GM23248 (cell line): ENCODE measurements around the gene KANK3. TPM values are rescaled to one million over a fixed set of nuclear protein-coding genes. Genes with fewer than 3 reads are reported as not detected.

Source experiments
- DNase-seq: peaks from one replicate; pipeline ENCODE4 v3.0.0-alpha.2; 2015
- H2AFZ ChIP-seq: fragments of 200-600 bp; sonication (generic); 2 replicates; pipeline ENCODE4 v1.6.1; 2016; ENCODE audit warnings: antibody characterized with exemption
- H3F3A ChIP-seq: fragments of 200-600 bp; sonication (generic); 2 replicates; pipeline ENCODE4 v1.6.1; 2016; ENCODE audit warnings: mild to moderate bottlenecking, antibody characterized with exemption, mixed run types; ENCODE audit not compliant: insufficient read depth
- H3K27ac ChIP-seq: fragments of 200-600 bp; sonication (generic); 2 replicates; pipeline ENCODE4 v1.5.1; 2016; ENCODE audit warnings: mild to moderate bottlenecking
- H3K27me3 ChIP-seq: fragments of 200-600 bp; sonication (generic); replicated peaks from 2 replicates; pipeline ENCODE4 v1.6.1; 2016; ENCODE audit warnings: mild to moderate bottlenecking; ENCODE audit not compliant: insufficient read depth
- H3K36me3 ChIP-seq: fragments of 200-600 bp; sonication (generic); 2 replicates; pipeline ENCODE4 v1.6.1; 2016; ENCODE audit warnings: low read depth, mild to moderate bottlenecking
- H3K4me1 ChIP-seq: fragments of 200-600 bp; sonication (generic); 2 replicates; pipeline ENCODE4 v1.6.1; 2016; ENCODE audit warnings: mild to moderate bottlenecking; ENCODE audit not compliant: insufficient read depth
- H3K4me2 ChIP-seq: fragments of 200-600 bp; sonication (generic); one replicate; pipeline ENCODE4 v1.6.1; 2016; ENCODE audit warnings: mild to moderate bottlenecking; ENCODE audit not compliant: unreplicated experiment
- H3K4me3 ChIP-seq: fragments of 200-600 bp; sonication (generic); 2 replicates; pipeline ENCODE4 v1.5.1; 2016; ENCODE audit warnings: mild to moderate bottlenecking
- H3K79me2 ChIP-seq: fragments of 200-600 bp; sonication (generic); 2 replicates; pipeline ENCODE4 v1.6.1; 2016; ENCODE audit warnings: mild to moderate bottlenecking; ENCODE audit not compliant: insufficient read depth
- H3K9ac ChIP-seq: fragments of 200-600 bp; sonication (generic); 2 replicates; pipeline ENCODE4 v1.6.1; 2016; ENCODE audit warnings: mild to moderate bottlenecking
- H3K9me2 ChIP-seq: fragments of 200-600 bp; sonication (generic); 2 replicates; pipeline ENCODE4 v1.6.1; 2016; ENCODE audit warnings: mixed run types, mild to moderate bottlenecking, moderate library complexity; ENCODE audit not compliant: insufficient read depth
- H3K9me3 ChIP-seq: fragments of 200-600 bp; sonication (generic); one replicate; pipeline ENCODE4 v1.6.1; 2017; ENCODE audit warnings: low read depth
- H4K20me1 ChIP-seq: fragments of 200-600 bp; sonication (generic); 2 replicates; pipeline ENCODE4 v1.6.0; 2016; ENCODE audit not compliant: insufficient read depth
- EZH2 ChIP-seq: fragments of 200-600 bp; sonication (generic); IDR thresholded peaks from 2 replicates; pipeline ENCODE4 v1.6.1; 2018; ENCODE audit warnings: antibody characterized with exemption, mild to moderate bottlenecking; ENCODE audit not compliant: insufficient read depth, poor library complexity, severe bottlenecking
- EZH2phosphoT487 ChIP-seq: fragments of 200-600 bp; sonication (generic); IDR thresholded peaks from 2 replicates; pipeline ENCODE4 v1.6.1; 2018; ENCODE audit warnings: antibody characterized with exemption, moderate library complexity, mild to moderate bottlenecking, low read depth; ENCODE audit not compliant: insufficient read depth
- WGBS, 2 experiments: methylation state at CpG; one replicate each; pipeline ENCODE4 v1.1.6; 2015 to 2017; ENCODE audit warnings: low lambda C conversion rate in 2 of 2, low coverage in 1 of 2; ENCODE audit errors: missing lambda C conversion rate in 2 of 2; 5-methylcytosine and 5-hydroxymethylcytosine counted together
- in situ Hi-C: fragments of 300-500 bp; cut with MboI; formaldehyde crosslinking; loops from 2 replicates; pipeline ENCODE4 v1.15.0; 2020
- polyA plus RNA-seq: library from polyadenylated mRNA; unstranded; fragments of >200 nt; fragmentation: Nextera tagmentation; extraction: Ambion mirVana; gene quantifications from 2 replicates; pipeline ENCODE4 v1.2.1, GENCODE V29; 2016
- total RNA-seq: library from RNA; depleted of rRNA; stranded (reverse); fragments of >200 nt; shearing (Covaris generic); gene quantifications from 2 replicates; pipeline ENCODE4 v1.2.3, GENCODE V29; 2014

Gene KANK3
- total and polyA plus RNA-seq, 2 experiments from 2014 or later: 0.11 TPM; not detected in 1

GRCh38 chr19:8367327-8368001, 24.4 kb upstream of the KANK3 start:
- H4K20me1 ChIP-seq: no peaks in the 10 kb centered on the region
- 20 to 22% methylated on average over 22 to 23 of the region's 23 CpGs for WGBS, 2 experiments
- H3K9ac ChIP-seq: no peak overlapping the region
- peaks cover 35% of the 10 kb centered on the region for H3F3A ChIP-seq
- in situ Hi-C loops: no loop called here
- no peaks in the 10 kb centered on the region for H3K9me3 ChIP-seq
- H3K9me2 ChIP-seq: no peaks in the 10 kb centered on the region
- TF ChIP-seq EZH2phosphoT487 (no peak), EZH2 (no peak)
- H3K4me2 ChIP-seq: peak overlapping the region; percentile 66
- H3K27ac ChIP-seq: no peak overlapping the region; the same call in 1 of the 2 replicates
- H2AFZ ChIP-seq: no peak overlapping the region
- no peaks in the 10 kb centered on the region for H3K36me3 ChIP-seq
- peaks cover 7% of the 10 kb centered on the region; the same call in 1 of the 2 replicates for H3K79me2 ChIP-seq
- DNase-seq: peak; percentile 92
- peaks cover 25% of the 10 kb centered on the region for H3K4me1 ChIP-seq
- H3K4me3 ChIP-seq: peak overlapping the region; percentile 53
- no peaks in the 10 kb centered on the region for H3K27me3 ChIP-seq

GRCh38 chr19:8366961-8367326, 23.9 kb upstream of the KANK3 start:
- no peak overlapping the region for H2AFZ ChIP-seq

GRCh38 chr19:8366121-8366581, 23.1 kb upstream of the KANK3 start:
- H3K4me2 ChIP-seq: no peak overlapping the region
- no peaks in the 10 kb centered on the region for H3K9me3 ChIP-seq
- 87 to 89% methylated on average over 11 of the region's 11 CpGs for WGBS, 2 experiments
- H3K9me2 ChIP-seq: no peaks in the 10 kb centered on the region
- H3K36me3 ChIP-seq: no peaks in the 10 kb centered on the region
- no peaks in the 10 kb centered on the region for H4K20me1 ChIP-seq
- peaks cover 7% of the 10 kb centered on the region; the same call in 1 of the 2 replicates for H3K79me2 ChIP-seq
- no peak overlapping the region for H3K9ac ChIP-seq
- H3K27me3 ChIP-seq: no peaks in the 10 kb centered on the region
- no peak for TF ChIP-seq EZH2phosphoT487
- TF ChIP-seq EZH2: no peak
- H3F3A ChIP-seq: peaks cover 39% of the 10 kb centered on the region
- peaks cover 31% of the 10 kb centered on the region for H3K4me1 ChIP-seq
- H2AFZ ChIP-seq: no peak overlapping the region
- in situ Hi-C loops: no loop called here
- H3K4me3 ChIP-seq: no peak overlapping the region
- DNase-seq: no peak
- no peak overlapping the region for H3K27ac ChIP-seq

More at GRCh38 chr19:8366961-8367326, 23.9 kb upstream of the KANK3 start:
- H3K9me3 ChIP-seq: no peaks in the 10 kb centered on the region
- H3K27me3 ChIP-seq: no peaks in the 10 kb centered on the region
- in situ Hi-C loops: no loop called here
- H3K9me2 ChIP-seq: no peaks in the 10 kb centered on the region
- peaks cover 7% of the 10 kb centered on the region; the same call in 1 of the 2 replicates for H3K79me2 ChIP-seq
- H3K4me1 ChIP-seq: peaks cover 28% of the 10 kb centered on the region
- H3K4me3 ChIP-seq: peak overlapping the region; percentile 53
- no peak overlapping the region for H3K27ac ChIP-seq
- H4K20me1 ChIP-seq: no peaks in the 10 kb centered on the region
- TF ChIP-seq EZH2phosphoT487 (no peak), EZH2 (no peak)
- H3F3A ChIP-seq: peaks cover 39% of the 10 kb centered on the region
- peak overlapping the region; percentile 66 for H3K4me2 ChIP-seq
- DNase-seq: peak; percentile 40
- 18 to 28% methylated on average over 9 to 13 of the region's 13 CpGs for WGBS, 2 experiments
- H3K36me3 ChIP-seq: no peaks in the 10 kb centered on the region
- H3K9ac ChIP-seq: no peak overlapping the region

- Histone ChIP-seq H3K27ac (peak within 1 kb of the TSS; percentile 83), H4K20me1 (no peaks in the 10 kb centered on the region), H3K9ac (peak within 1 kb of the TSS; percentile 72), H3F3A (peaks cover 25% of the 10 kb centered on the region), H3K36me3 (no peaks in the 10 kb centered on the region), H3K9me3 (no peaks in the 10 kb centered on the region), H3K4me3 (peak within 1 kb of the TSS; percentile 76), H3K4me1 (peaks cover 31% of the 10 kb centered on the region), H3K27me3 (no peaks in the 10 kb centered on the region), H2AFZ (peak within 1 kb of the TSS; percentile 75), H3K4me2 (peak within 1 kb of the TSS; percentile 82), H3K9me2 (no peaks in the 10 kb centered on the region), H3K79me2 (peaks cover 7% of the 10 kb centered on the region; the same call in 1 of the 2 replicates)
- peak; percentile 81 for DNase-seq
- no peak for TF ChIP-seq EZH2phosphoT487
- no peak for TF ChIP-seq EZH2
- 1% methylated on average over 58 to 77 of the region's 81 CpGs for WGBS, 2 experiments
- in situ Hi-C loops: no loop called here
Measured at GRCh38 chr19:8363803-8364771, 21.0 kb upstream of the KANK3 start, which contains the start of gene ANGPTL4. TSS of gene ANGPTL4 (plus strand) at chr19:8364155. CDS start at chr19:8364322, 167 bp downstream.
